H1 (cell line): ENCODE data around the gene FMN2. TPM values are rescaled to one million over a fixed set of nuclear protein-coding genes. Genes with fewer than 3 reads are reported as not detected.
"Not testable (repeated sequence)": the region's sequence is repeated elsewhere in the genome, so short reads cannot be mapped to it uniquely, and the experiment has no call there.

ENCODE experiments used
- CTCF ChIA-PET: fragments of 300-600 bp; sonication (Branson Sonifier 250); formaldehyde crosslinking; loops from one replicate; lab custom pipeline; 2021; ENCODE audit not compliant: partially characterized antibody; lab: Charles Lee
- POLR2A ChIA-PET: fragments of 300-600 bp; sonication (Branson Sonifier 250); formaldehyde crosslinking; loops from one replicate; lab custom pipeline; 2021; ENCODE audit warnings: inconsistent platforms; ENCODE audit not compliant: partially characterized antibody; lab: Charles Lee
- DNase-seq, 2 experiments: peaks; one replicate each; pipeline versions ENCODE4 v3.0.0 to v3.0.0-alpha.2; 2010 to 2022; ENCODE audit warnings: low spot score in 2 of 2, low read depth in 1 of 2, mixed read lengths in 1 of 2
- FAIRE-seq: peaks from 2 replicates; lab custom pipeline; 2011; peaks lifted over from hg19 to GRCh38; lab: Jason Lieb, UNC
- H2AFZ ChIP-seq: 2 replicates; pipeline ENCODE4 v1.8.1; 2012; ENCODE audit warnings: low read length, inconsistent platforms
- H2AK5ac ChIP-seq: 2 replicates; pipeline ENCODE4 v1.6.1; 2013; ENCODE audit warnings: low read depth, low read length
- H2BK120ac ChIP-seq: replicated peaks from 2 replicates; pipeline ENCODE3; 2013; ENCODE audit warnings: low read depth, low read length, inconsistent platforms
- H2BK12ac ChIP-seq: 2 replicates; pipeline ENCODE4 v1.6.1; 2013; ENCODE audit warnings: low read depth, low read length
- H2BK15ac ChIP-seq: 2 replicates; pipeline ENCODE4 v1.6.1; 2013; ENCODE audit warnings: low read length
- H2BK20ac ChIP-seq: 2 replicates; pipeline ENCODE4 v1.6.1; 2013; ENCODE audit warnings: low read length
- H2BK5ac ChIP-seq: 2 replicates; pipeline ENCODE4 v1.6.1; 2013; ENCODE audit warnings: low read depth, low read length
- H3K14ac ChIP-seq: 2 replicates; pipeline ENCODE4 v1.6.1; 2013; ENCODE audit warnings: inconsistent platforms; ENCODE audit not compliant: insufficient read length
- H3K18ac ChIP-seq: 2 replicates; pipeline ENCODE4 v1.6.1; 2013; ENCODE audit warnings: low read length; ENCODE audit errors: extremely low read depth
- H3K23ac ChIP-seq: 2 replicates; pipeline ENCODE4 v1.6.1; 2013; ENCODE audit warnings: inconsistent platforms; ENCODE audit not compliant: insufficient read length
- H3K23me2 ChIP-seq: 2 replicates; pipeline ENCODE4 v1.6.1; 2013; ENCODE audit warnings: low read depth, low read length
- H3K27ac ChIP-seq: 2 replicates; pipeline ENCODE4 v1.6.1; 2011; ENCODE audit warnings: low read depth, low read length, inconsistent platforms
- H3K27me3 ChIP-seq, 4 experiments: replicated peaks in 1 of 4; 1 replicate in 1 of 4; 2 replicates in 3 of 4; pipeline versions ENCODE4 v1.6.1 to v1.8.1; 2011 to 2013; ENCODE audit warnings: low read length in 3 of 4, mild to moderate bottlenecking in 3 of 4, inconsistent platforms in 2 of 4, mixed read lengths in 2 of 4, moderate library complexity in 1 of 4; ENCODE audit not compliant: control insufficient read depth in 3 of 4, insufficient read depth in 3 of 4; ENCODE audit errors: extremely low read depth in 1 of 4
- H3K36me3 ChIP-seq, 4 experiments: 2 replicates each; pipeline versions ENCODE4 v1.6.1 to v1.8.1; 2011 to 2013; ENCODE audit warnings: mild to moderate bottlenecking in 4 of 4, low read length in 3 of 4, moderate library complexity in 2 of 4, control low read depth in 1 of 4, inconsistent platforms in 1 of 4; ENCODE audit not compliant: insufficient read depth in 4 of 4, control insufficient read depth in 2 of 4
- H3K4ac ChIP-seq: replicated peaks from 2 replicates; pipeline ENCODE3; 2013; ENCODE audit warnings: low read length, low read depth, mixed read lengths, inconsistent platforms; ENCODE audit not compliant: insufficient read length
- H3K4me1 ChIP-seq, 4 experiments: replicated peaks in 1 of 4; 1 replicate in 1 of 4; 2 replicates in 3 of 4; pipeline versions ENCODE4 v1.6.1 to v1.8.1; 2011 to 2013; ENCODE audit warnings: low read length in 3 of 4, inconsistent platforms in 2 of 4, mixed read lengths in 1 of 4; ENCODE audit not compliant: insufficient read depth in 4 of 4, control insufficient read depth in 3 of 4
- H3K4me2 ChIP-seq, 2 experiments: 2 replicates each; pipeline versions ENCODE4 v1.6.1 to v1.8.1; 2011 to 2013; ENCODE audit warnings: low read depth in 2 of 2, low read length in 2 of 2, control low read depth in 1 of 2, inconsistent platforms in 1 of 2, mild to moderate bottlenecking in 1 of 2; ENCODE audit not compliant: insufficient read depth in 1 of 2
- H3K4me3 ChIP-seq, 4 experiments: fragments of 200-600, 300-600 bp in 1 of 4; sonication (generic), shearing (Covaris generic), sonication (Bioruptor Twin) in 1 of 4; 2 replicates each; pipeline versions ENCODE4 v1.5.1 to v1.8.1; 2011 to 2016; ENCODE audit warnings: low read length in 4 of 4, low read depth in 3 of 4, control low read depth in 2 of 4, inconsistent platforms in 2 of 4, mild to moderate bottlenecking in 2 of 4, mixed read lengths in 1 of 4, moderate library complexity in 1 of 4; ENCODE audit not compliant: insufficient read depth in 2 of 4; ENCODE audit errors: extremely low read depth in 1 of 4
- H3K56ac ChIP-seq: replicated peaks from 2 replicates; pipeline ENCODE3; 2013; ENCODE audit warnings: low read depth, mild to moderate bottlenecking, mixed read lengths, low read length, inconsistent platforms; ENCODE audit not compliant: insufficient read length
- H3K79me1 ChIP-seq: 2 replicates; pipeline ENCODE4 v1.6.1; 2013; ENCODE audit warnings: low read depth, low read length, control low read depth
- H3K79me2 ChIP-seq, 2 experiments: 2 replicates each; pipeline versions ENCODE4 v1.6.1 to v1.8.1; 2012 to 2013; ENCODE audit warnings: low read length in 2 of 2, mild to moderate bottlenecking in 2 of 2, inconsistent platforms in 1 of 2; ENCODE audit not compliant: insufficient read depth in 2 of 2, control insufficient read depth in 1 of 2
- H3K9ac ChIP-seq, 4 experiments: replicated peaks in 1 of 4; 1 replicate in 1 of 4; 2 replicates in 3 of 4; pipeline versions ENCODE4 v1.6.1 to v1.8.1; 2011 to 2013; ENCODE audit warnings: low read depth in 3 of 4, low read length in 3 of 4, control low read depth in 2 of 4, mild to moderate bottlenecking in 2 of 4, moderate library complexity in 2 of 4, inconsistent platforms in 1 of 4; ENCODE audit errors: extremely low read depth in 1 of 4
- H3K9me3 ChIP-seq, 2 experiments: 2 replicates each; pipeline versions ENCODE4 v1.6.1 to v1.8.1; 2012 to 2013; ENCODE audit warnings: mild to moderate bottlenecking in 2 of 2, moderate library complexity in 2 of 2, control low read depth in 1 of 2, inconsistent platforms in 1 of 2, low read depth in 1 of 2, low read length in 1 of 2, mixed read lengths in 1 of 2; ENCODE audit not compliant: insufficient read depth in 2 of 2
- H4K20me1 ChIP-seq, 2 experiments: replicated peaks in 1 of 2; 2 replicates each; pipeline versions ENCODE3 to v1.8.1; 2011 to 2013; ENCODE audit warnings: inconsistent platforms in 2 of 2, low read length in 2 of 2, mild to moderate bottlenecking in 1 of 2; ENCODE audit not compliant: insufficient read depth in 2 of 2, control insufficient read depth in 1 of 2
- H4K5ac ChIP-seq: 2 replicates; pipeline ENCODE4 v1.6.1; 2013; ENCODE audit warnings: low read length, low read depth, mixed read lengths, inconsistent platforms; ENCODE audit not compliant: insufficient read length
- H4K8ac ChIP-seq: 2 replicates; pipeline ENCODE4 v1.8.0; 2013; ENCODE audit warnings: mild to moderate bottlenecking, moderate library complexity, low read length, inconsistent platforms; ENCODE audit not compliant: insufficient read depth; ENCODE audit errors: extremely low read depth
- H4K91ac ChIP-seq: replicated peaks from 2 replicates; pipeline ENCODE3; 2013; ENCODE audit warnings: low read length, mixed read lengths, inconsistent platforms; ENCODE audit not compliant: insufficient read length
- WGBS, 2 experiments: shearing (Covaris generic) in 1 of 2; methylation state at CpG; one replicate each; pipeline versions ENCODE4 v1.1.6 to v1.1.7; 2013 to 2015; ENCODE audit warnings: low lambda C conversion rate in 2 of 2, mixed read lengths in 2 of 2, inconsistent platforms in 1 of 2, low coverage in 1 of 2, missing lambda C conversion rate in 1 of 2; ENCODE audit not compliant: insufficient replicate concordance in 2 of 2, insufficient coverage in 1 of 2, insufficient read length in 1 of 2; ENCODE audit errors: extremely low coverage in 1 of 2, missing lambda C conversion rate in 1 of 2; 5-methylcytosine and 5-hydroxymethylcytosine counted together
- polyA plus RNA-seq, 7 experiments: library from polyadenylated mRNA; depleted of rRNA in 3 of 7; stranded (reverse) in 5 of 7; unstranded in 2 of 7; fragments of >200 nt in 5 of 7; fragments of 200-250 nt in 2 of 7; gene quantifications; 1 replicate in 5 of 7; 2 replicates in 1 of 7; 4 replicates in 1 of 7; pipeline versions ENCODE4 v1.2.1 to v1.2.3, GENCODE V29; 2011 to 2013; ENCODE audit warnings: missing spikeins in 2 of 7, mixed read lengths in 2 of 7
- total RNA-seq: library from RNA; stranded (reverse); fragmentation: NEBNext Ultra II Directional; extraction: Animal tissue kit (Norgen Biotek cat#: 25700); gene quantifications from 2 replicates; pipeline ENCODE4 v1.2.1, GENCODE V29; 2021

FMN2 gene
- total and polyA plus RNA-seq, 2 of the 8 experiments (the other 6 are each of a cell fraction or from before 2014, with no cell fraction given): 0.83 to 2.0 TPM

DNA sequence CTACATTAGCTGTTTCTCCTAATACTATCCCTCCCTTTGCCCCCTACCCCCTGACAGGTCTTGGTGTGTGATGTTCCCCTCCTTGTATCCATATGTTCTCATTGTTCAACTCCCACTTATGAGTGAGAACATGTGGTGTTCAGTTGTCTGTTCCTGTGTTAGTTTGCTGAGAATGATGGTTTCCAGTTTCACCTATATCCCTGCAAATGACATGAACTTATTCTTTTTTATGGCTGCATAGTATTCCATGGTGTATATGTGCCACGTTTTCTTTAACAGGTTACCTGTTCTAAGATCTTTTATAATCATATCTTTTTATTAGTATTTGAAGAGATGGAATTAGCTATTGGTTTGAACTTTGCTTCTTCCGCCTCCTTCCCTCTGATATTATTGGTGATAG is 172.8 kb downstream of the FMN2 start:
- H2AK5ac ChIP-seq, POLR2A ChIA-PET, H4K20me1 ChIP-seq, H2BK20ac ChIP-seq, H2AFZ ChIP-seq, H3K27ac ChIP-seq, H4K8ac ChIP-seq, H3K9me3 ChIP-seq, H3K14ac ChIP-seq, H4K91ac ChIP-seq, H3K79me1 ChIP-seq, H3K18ac ChIP-seq, H3K23ac ChIP-seq, H2BK5ac ChIP-seq, H3K9ac ChIP-seq, DNase-seq, FAIRE-seq, H3K56ac ChIP-seq, H2BK120ac ChIP-seq, H3K4me1 ChIP-seq, H3K79me2 ChIP-seq, H3K36me3 ChIP-seq, H2BK12ac ChIP-seq, H3K27me3 ChIP-seq, H3K4me3 ChIP-seq, H3K23me2 ChIP-seq, H3K4ac ChIP-seq, H4K5ac ChIP-seq, H3K4me2 ChIP-seq, H2BK15ac ChIP-seq: not testable (repeated sequence)
- 89% methylated on average over 2 of the region's 2 CpGs; no CpG with 5 or more reads in 1 of the 2 experiments for WGBS, 2 experiments
- CTCF ChIA-PET: interaction anchor here (1.2 kb wide), 1 partner anchor 31 kb away, joined by 3 read pairs; no protein-coding TSS in a partner anchor
